Lower leg skin (tissue), 3 donors: ENCODE results near the gene NNT.

Source experiments
- POLR2A ChIP-seq, 2 donors: fragments of 450-650 bp; IDR thresholded peaks; one replicate each; pipeline ENCODE4 v1.6.1; 2016 to 2017; ENCODE audit warnings: antibody characterized with exemption in 2 of 2, mild to moderate bottlenecking in 1 of 2, moderate library complexity in 1 of 2
- TF ChIP-seq, protein P1 (sequence below), 3 donors: fragments of 450-650 bp; IDR thresholded peaks; one replicate each; pipeline ENCODE4 v1.5.1; 2016; ENCODE audit warnings: antibody characterized with exemption in 3 of 3, mild to moderate bottlenecking in 3 of 3, moderate library complexity in 2 of 3

DNA sequence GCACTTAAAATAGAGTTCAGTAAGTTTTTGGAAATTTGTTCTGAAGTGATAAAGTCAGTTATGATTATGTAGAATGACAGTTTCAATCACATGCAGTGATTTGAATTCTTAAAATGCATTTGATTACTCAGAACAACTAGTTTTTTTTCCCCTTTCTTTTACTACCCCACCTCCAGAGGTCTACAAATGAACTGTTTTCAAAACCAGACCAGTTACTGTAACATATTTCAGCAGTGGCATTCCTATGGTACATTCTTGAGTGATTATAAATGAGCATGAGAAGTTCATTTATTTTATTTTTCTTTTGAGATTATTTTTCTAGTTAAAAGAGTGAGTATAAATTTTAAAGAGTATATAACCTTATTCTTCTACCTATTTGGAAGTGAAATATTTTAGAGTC is 71.6 kb downstream of the NNT start:
- TF ChIP-seq, protein P1, sequence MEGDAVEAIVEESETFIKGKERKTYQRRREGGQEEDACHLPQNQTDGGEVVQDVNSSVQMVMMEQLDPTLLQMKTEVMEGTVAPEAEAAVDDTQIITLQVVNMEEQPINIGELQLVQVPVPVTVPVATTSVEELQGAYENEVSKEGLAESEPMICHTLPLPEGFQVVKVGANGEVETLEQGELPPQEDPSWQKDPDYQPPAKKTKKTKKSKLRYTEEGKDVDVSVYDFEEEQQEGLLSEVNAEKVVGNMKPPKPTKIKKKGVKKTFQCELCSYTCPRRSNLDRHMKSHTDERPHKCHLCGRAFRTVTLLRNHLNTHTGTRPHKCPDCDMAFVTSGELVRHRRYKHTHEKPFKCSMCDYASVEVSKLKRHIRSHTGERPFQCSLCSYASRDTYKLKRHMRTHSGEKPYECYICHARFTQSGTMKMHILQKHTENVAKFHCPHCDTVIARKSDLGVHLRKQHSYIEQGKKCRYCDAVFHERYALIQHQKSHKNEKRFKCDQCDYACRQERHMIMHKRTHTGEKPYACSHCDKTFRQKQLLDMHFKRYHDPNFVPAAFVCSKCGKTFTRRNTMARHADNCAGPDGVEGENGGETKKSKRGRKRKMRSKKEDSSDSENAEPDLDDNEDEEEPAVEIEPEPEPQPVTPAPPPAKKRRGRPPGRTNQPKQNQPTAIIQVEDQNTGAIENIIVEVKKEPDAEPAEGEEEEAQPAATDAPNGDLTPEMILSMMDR (IDR thresholded peaks at IDR 0.05), result no peak
- TF ChIP-seq POLR2A (IDR thresholded peaks at IDR 0.05), result no peak
